Measurements from ENCODE around the gene PDE10A.

The PDE10A gene

GRCh38 chr6:165298402-165298801, 364.6 kb downstream of the PDE10A start:
- Histone ChIP-seq H3K9me3 (no peaks in the 10 kb centered on the region), H3K27ac (no peak overlapping the region), H3K27me3 (no peaks in the 10 kb centered on the region), H3K4me1 (ENCODE audit: control insufficient read depth in 1 of 2, insufficient read depth in 1 of 2, low read depth in 1 of 2, low read length in 1 of 2) (no peaks in the 10 kb centered on the region), H3K36me3 (no peaks in the 10 kb centered on the region), H3K4me3 (ENCODE audit: low read depth in 1 of 2, low read length in 1 of 2) (no peak overlapping the region)
- no peak for TF ChIP-seq CTCF (IDR thresholded peaks at IDR 0.05)

GRCh38 chr6:165292657-165293056, 370.4 kb downstream of the PDE10A start:
- H3K4me1 ChIP-seq (ENCODE audit: control insufficient read depth in 1 of 2, insufficient read depth in 1 of 2, low read depth in 1 of 2, low read length in 1 of 2), result no peaks in the 10 kb centered on the region
- no peaks in the 10 kb centered on the region for H3K9me3 ChIP-seq
- no peak overlapping the region for H3K27ac ChIP-seq
- no peaks in the 10 kb centered on the region for H3K36me3 ChIP-seq
- TF ChIP-seq CTCF (IDR thresholded peaks at IDR 0.05), result no peak
- H3K4me3 ChIP-seq (ENCODE audit: low read depth in 1 of 2, low read length in 1 of 2), result no peak overlapping the region
- no peaks in the 10 kb centered on the region for H3K27me3 ChIP-seq

All from neutrophil (primary cell).